ENCODE measurements around the gene OR2C1. TPM values are rescaled to one million over a fixed set of nuclear protein-coding genes. Genes with fewer than 3 reads are reported as not detected.

The OR2C1 gene
- not detected in 2 replicates for total RNA-seq (2014; rRNA removed; shearing (Covaris generic))

DNA sequence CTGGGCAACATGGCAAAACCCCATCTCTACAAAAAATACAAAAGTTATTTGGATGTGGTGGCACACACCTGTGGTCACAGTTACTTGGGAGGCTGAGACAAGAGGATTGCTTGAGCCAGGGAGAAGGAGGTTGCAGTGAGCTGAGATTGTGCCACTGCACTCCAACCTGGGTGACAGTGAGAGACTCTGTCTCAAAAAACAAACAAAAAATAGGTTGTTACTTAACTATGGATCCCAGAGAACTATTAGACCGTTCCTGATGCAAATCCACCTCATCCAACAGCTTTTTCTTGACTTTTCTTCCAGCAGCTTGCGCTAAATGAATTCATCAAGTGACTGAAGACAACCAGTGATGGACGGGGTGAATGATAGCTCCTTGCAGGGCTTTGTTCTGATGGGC lies at the start of gene OR2C1:
TSS of gene OR2C1 (plus strand) at position 301 of the 400 bp plus-strand sequence. CDS start at position 353, 52 bp downstream.
- no peak for DNase-seq (ENCODE audit: low read depth)

DNA sequence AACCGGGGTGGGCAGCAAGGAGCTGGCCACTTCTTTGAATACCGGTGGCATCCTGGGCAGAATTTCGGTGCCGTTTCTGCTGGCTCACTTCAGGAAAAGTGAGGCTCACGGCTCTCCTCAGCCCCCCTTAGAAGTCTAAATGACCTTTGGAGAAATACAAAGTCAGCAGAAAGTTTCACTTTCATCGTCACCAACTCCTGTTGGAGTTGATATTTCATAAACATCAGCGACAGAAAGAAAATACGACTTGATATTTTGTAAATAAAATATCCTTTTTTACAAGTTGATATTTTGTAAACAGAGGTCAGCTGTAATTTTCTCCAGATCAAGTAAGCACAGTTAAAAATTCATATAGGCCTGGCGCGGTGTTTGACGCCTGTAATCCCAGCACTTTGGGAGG lies 49.6 kb upstream of the OR2C1 start:
- no peak for DNase-seq (ENCODE audit: low read depth)

DNA sequence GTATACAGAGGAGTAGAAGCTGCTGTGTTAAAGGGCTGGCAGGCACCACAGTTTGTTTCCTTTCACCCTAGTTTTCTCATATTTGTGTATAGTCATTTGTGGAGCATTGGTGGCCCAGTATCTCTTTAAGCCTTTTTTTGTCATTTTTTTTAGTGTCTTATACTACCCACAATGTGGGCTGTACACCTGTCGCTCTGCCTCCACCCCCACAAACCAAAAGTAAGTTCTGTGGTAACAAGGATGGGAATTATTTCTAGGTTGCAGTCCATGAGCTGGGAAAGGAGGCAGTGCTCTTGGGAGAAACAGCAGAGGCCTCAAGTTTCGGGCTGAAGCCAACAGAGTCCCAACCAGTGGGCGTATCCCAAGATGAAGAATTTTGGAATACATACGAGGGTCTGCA lies 44.2 kb upstream of the OR2C1 start:
- no peak for DNase-seq (ENCODE audit: low read depth)

DNA sequence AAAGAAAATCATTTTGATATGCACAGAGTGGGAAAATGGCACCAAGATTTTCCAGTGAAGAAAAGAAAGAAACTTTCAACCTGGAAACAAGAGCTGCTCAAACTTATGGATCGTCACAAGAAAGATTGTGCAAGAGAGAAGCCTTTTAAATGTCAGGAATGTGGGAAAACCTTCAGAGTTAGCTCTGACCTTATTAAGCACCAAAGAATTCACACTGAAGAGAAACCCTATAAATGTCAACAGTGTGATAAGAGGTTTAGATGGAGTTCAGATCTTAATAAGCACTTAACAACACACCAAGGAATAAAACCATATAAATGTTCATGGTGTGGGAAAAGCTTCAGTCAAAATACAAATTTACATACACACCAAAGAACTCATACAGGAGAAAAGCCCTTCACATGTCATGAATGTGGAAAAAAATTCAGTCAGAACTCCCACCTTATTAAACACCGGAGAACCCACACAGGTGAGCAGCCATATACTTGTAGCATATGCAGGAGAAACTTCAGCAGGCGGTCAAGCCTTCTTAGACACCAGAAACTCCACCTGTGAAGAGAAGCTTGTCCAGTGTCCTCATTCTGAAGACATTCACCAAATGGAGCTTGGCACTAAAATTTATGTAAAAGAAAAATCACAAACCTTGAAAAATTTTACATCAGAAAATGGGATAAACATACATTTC lies 38.2 kb upstream of the OR2C1 start:
- peak; percentile 8 for DNase-seq (ENCODE audit: low read depth)

DNA sequence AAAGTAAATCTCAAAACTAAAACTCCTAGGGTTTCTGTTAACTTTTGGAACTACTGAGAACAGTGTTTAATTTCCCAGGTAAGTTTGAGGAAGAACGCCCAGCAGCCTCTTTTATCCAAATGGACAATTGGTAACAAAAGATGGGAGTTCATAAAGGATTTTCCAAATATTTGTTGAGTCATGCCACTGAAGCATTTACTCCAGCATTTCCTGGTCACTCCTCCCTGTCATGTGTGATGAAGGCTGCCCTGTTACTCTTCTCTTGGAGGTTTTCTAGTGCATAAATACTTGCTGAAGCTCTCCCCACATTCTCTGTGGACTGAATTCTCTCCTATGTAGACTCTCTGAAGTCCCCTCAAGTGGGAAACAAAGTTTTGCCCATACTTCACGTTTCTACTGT lies 33.9 kb upstream of the OR2C1 start:
- no peak for DNase-seq (ENCODE audit: low read depth)

DNA sequence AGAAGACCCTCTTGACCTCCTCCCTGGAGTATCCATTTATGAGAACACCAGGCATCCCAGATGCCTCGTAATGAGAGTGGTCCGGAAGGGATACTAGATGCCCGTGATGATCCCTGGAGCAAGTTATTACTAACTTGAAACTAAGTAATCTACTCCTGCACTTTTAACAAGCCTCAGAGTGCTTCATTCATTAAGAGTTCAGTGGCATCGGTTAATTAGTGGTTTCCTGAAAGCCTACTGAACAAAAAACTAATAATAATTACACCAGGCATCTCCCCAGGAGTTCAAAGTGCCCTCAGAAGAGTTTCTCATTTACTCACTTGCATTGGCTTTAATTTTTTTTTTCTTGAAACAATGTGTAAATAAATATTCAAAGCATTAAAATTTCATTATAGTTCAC lies 28.2 kb upstream of the OR2C1 start:
- no peak for DNase-seq (ENCODE audit: low read depth)

DNA sequence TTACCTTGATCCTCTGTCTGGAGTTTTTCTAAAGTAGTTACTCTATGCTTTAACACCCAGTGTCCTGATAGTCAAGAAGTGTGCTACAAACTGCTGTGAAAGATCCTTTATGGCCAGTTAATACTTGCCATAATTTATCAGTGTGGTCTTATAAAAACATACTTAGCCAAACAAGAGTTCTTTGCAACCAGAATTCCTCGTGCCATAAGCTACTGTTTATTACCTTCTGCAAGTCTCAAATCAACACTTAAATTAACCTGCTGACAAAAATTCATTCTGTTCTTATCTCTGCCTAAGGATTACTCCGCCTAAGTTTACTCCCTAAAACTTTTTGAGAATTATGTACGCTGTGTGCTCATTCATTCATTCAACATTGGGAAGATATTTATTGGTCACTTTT lies 27.6 kb upstream of the OR2C1 start:
- no peak for DNase-seq (ENCODE audit: low read depth)

DNA sequence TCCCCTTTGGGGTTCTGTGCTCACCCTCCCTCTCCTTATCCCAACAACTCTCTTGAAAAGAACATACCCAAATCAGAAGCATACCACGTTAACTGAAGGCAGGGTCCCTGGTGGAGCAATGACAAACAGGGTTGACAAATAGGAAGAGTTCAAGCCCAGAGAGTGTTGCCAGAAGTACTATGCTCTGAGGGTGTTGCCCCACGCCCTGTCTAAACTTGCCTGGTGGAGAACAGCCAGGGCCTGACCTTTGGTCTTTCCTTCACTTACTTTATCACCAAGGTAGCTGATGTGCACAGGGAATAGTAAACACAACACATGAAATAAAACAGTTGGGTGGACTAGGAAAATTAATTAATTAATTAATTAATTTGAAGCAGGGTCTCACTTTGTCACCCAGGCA lies 27.0 kb upstream of the OR2C1 start:
- DNase-seq (ENCODE audit: low read depth), result no peak

DNA sequence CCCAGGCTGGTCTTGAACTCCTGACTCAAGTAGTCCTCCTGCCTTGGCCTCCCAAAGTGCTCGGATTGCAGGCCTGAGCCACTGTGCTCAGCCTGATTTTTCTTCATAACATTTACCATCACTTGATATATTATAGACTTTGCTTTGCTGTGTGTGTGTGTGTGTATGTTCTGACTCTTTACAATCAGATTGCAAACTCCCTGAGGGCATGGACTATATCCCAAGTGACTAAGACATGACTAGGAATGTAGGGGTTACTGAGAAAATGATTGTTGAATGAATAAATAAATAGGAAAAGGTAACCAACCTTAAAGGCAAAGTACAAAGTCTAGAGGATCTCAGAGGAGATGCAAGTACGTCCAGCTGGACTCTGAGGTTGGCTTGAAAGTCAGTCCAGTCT lies 9.6 kb upstream of the OR2C1 start:
- no peak for DNase-seq (ENCODE audit: low read depth)

DNA sequence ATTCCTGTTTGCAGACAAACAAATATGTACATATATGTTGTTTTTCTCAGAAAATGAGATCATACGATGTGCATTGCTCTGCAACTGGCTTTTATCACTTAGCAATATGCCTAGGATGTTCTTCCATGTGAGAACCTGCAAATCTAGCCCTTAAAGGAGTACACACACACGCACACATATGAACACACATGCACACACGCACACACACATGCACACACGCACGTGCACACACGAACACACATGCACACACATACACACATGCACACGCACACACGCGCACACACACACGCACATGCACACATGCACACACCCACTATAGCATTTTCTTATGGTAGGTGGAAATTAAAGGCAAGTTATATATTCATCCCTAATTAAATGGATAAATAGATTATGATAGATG lies 8.1 kb upstream of the OR2C1 start:
- no peak for DNase-seq (ENCODE audit: low read depth)

DNA sequence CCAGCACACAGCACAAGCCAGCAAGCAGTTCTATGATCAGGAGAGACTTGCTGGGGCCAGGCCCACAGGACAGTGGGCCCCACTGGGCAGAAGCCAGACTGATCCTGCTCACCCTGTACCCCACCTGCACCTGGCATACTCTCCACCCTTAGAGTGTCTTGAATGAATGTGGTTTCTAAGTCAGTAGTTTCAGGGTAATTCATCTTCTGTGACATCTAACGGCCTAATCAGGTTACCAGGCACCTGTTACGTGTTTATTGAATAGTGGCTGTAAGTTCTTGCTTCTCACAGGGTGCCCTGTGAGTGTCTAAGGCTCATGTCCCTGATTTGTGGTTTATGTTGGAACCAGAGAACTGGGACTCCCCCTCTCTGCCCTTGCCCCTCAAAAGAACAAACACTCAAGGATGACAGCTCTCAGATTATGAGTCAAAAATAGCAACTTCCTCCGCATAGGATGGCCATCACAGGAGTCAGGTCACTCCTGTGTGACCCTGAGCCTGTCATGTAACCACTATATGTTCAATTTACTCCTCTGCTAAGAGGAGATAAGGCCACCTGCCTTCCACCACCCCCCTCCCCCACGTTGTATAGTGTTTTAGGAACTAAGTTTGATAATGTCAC lies 7.0 kb upstream of the OR2C1 start:
- no peak for DNase-seq (ENCODE audit: low read depth)

DNA sequence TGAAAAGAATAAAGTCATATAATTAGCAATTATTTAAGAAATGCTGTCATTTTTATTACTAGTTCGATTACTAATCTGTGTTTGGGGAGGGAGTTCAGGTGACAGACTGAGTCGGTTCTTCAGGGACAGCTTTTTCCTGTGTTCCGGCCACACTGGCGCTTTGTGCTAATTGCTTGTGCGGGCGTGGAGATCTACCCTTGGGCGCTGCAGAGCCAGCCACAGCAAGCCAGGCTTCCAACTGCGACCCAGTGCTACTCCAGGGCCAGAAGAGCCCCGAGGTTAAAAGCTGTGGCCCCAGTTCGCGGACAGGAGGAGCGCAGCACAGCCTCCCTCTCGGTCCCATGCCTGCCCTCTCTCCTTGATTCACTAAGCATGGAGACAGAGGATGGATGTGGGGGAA lies 6.5 kb upstream of the OR2C1 start:
- DNase-seq (ENCODE audit: low read depth), result no peak

DNA sequence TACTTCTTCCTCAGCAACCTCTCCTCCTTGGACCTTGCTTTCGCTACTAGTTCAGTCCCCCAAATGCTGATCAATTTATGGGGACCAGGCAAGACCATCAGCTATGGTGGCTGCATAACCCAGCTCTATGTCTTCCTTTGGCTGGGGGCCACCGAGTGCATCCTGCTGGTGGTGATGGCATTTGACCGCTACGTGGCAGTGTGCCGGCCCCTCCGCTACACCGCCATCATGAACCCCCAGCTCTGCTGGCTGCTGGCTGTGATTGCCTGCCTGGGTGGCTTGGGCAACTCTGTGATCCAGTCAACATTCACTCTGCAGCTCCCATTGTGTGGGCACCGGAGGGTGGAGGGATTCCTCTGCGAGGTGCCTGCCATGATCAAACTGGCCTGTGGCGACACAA lies 429 bp downstream of the OR2C1 start:
- no peak for DNase-seq (ENCODE audit: low read depth)

DNA sequence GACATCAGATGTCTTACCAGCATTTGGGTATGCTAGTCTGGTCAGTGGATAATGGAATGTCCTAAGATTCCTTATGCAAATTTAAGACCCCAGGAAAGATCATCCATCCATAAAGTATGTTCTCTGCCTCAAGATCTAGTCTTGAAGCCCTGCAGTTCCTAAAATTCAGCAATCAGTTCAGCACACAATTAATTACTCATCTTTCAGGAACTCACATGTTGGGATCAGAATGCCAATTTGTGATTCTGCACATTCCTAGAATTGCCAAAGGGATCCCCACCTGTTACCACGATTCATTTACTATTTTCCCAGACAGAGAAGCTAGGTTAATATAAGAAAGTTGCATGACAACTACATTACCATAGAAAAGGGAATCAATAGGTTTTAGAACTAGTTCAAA lies 3.2 kb downstream of the OR2C1 start:
- no peak for DNase-seq (ENCODE audit: low read depth)

DNA sequence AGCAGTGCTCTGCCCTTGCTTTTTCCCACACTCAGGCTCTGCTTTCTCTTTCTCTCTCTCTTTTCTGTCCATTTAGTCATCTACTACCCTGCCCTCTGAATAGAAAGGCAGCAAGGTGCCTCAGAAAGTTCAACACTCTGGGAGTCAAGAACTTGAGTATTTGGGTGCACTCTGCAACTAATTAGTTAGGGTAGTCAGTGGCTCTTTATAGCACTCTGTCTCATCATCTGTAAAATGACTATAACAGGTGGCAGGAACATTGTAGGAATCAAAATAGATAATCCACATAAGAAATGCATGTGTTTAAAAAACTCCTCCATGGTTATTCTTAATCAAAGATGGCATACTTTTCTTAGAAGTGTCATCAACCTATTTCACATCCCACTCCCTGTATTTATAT lies 7.2 kb downstream of the OR2C1 start:
- DNase-seq (ENCODE audit: low read depth), result no peak

DNA sequence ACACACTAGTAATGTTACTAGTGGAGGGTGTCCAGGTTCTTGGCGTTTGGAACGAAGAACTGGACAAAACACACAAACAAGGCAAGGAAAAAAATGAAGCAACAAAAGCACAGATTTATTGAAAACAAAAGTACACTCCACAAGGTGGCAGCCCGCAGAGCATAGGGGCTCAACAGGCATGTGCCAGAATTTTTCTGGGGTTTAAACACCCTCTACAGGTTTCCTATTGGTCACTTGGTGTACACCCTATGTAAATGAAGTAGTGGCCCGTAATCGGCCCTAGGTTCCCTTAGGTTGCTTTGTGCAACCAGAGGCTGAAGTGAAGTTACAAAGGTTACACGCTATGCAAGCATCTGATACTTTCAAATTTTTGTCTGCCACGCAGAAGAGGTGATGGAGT lies 8.1 kb downstream of the OR2C1 start:
- DNase-seq (ENCODE audit: low read depth), result no peak

DNA sequence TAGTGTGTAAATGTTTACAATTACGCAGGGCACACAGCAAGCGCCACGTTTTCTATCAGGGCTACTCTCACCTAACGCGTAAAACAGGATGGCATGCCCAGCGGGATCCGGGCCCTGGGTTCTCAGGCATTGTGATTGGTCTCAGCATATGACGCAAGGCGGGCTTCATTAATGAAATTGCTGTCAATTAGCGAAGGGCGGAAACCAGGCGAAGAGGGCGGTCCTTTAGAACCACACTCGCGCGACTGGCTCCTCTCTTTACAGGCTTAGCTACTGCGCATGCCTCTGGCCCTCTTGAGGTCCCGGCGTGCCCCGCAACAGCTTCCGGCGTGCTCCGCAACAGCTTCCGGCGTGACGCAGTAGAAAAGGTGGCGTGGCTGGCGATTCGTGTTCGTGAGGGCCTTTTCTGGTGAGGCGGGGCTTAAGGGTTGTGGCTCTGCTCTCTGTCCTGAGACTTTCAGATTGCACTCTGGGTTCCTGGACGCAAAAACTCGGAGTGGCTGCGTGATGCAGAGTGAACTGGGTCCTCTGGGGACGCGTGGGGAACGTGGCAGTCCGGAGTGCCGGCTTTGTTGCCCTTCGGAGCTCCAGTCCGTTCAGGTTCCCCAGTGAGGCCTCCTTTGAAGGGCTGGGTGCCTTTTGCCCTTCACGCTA lies 9.2 kb downstream of the OR2C1 start:
- peak; percentile 94 for DNase-seq (ENCODE audit: low read depth)

DNA sequence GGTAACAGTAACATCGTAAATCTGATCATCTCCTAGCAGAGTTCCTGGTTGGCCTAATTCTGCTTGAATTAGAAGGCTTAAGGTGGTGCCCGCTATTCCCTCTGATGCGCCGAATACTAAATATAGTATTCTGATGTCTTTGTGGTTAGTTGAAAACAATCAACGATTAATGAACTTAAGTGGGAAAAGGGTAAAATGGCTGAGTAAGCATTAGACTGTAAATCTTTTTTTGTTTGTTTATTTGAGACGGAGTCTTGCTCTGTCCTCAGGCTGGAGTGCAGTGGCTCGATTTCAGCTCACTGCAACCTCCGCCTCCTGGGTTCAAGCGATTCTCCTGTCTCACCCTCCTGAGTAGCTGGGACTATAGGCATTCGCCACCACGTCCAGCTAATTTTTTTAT lies 13.4 kb downstream of the OR2C1 start:
- no peak for DNase-seq (ENCODE audit: low read depth)

DNA sequence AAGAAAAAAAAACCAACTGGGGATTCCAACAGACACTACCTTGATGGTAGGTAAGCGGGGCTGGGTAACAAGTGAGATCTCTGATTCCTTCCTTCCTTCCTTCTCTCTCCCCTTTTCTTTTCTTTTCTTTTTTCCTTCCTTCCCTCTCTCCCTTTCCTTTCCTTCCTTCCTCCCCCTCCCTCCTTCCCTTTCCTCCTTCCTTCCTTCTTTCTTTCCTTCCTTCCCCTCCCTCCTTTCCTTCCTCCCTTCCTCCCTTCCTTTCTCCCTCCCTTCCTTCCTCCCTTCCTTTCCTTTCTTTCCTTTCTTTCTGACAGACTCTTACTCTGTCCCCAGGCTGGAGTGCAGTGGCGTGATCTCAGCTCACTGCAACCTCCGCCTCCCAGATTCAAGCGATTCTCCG lies 20.0 kb downstream of the OR2C1 start:
- DNase-seq (ENCODE audit: low read depth), result no peak

DNA sequence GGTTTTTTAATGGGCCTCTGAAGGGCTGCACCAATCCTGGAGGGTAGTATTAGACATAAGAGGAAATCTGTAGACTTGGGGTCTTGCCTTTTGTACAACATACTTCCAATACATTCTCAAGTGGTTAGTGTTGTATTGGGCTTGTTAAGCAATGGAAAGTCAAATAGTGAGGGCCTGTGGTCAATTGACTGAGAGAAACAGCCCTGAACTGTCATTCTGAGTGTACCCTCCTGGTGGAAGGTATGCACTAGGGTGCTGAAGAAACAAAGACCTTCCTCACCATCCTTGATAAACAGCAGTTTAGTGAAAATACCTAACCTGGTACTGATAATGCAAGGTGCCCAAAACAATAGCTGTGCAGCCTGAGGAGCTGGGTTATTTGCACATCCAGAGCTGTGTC lies 22.2 kb downstream of the OR2C1 start:
- no peak for DNase-seq (ENCODE audit: low read depth)

DNA sequence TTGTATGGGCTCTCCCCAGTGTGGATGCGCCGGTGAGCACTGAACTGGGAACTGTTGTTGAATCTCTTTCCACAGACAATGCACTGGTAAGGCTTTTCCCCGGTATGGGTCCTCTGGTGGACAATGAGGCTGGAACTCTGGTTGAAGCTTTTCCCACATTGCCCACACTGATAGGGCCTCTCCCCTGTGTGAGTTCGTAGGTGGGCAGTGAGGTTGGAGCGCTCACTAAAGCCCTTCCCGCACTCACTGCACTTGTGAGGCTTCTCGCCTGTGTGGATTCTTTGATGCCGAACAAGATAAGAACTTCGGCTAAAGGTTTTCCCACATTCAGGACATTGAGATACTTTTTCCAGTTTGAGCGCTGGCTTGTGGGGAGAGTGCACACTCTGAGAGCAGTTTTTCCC lies 27.4 kb downstream of the OR2C1 start:
- no peak for DNase-seq (ENCODE audit: low read depth)

DNA sequence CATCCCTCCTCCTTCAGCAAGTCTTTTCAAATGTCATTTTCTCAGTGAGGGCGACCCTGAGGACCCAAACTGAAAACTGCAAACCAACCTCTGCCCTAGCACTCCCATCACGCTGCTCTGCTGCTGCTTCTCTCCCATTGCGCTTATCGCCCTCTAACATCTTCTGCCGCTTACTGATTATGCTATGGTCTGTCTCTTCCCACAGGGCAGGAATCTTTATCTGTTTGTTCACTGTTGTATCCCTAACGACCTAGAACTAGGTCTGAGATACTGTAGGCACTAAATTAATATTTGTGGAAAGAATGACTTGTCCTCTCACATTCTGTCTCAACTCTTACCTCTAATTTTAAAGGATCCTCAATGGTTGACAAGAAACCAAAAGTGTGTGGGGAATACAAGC lies 32.6 kb downstream of the OR2C1 start:
- no peak for DNase-seq (ENCODE audit: low read depth)

DNA sequence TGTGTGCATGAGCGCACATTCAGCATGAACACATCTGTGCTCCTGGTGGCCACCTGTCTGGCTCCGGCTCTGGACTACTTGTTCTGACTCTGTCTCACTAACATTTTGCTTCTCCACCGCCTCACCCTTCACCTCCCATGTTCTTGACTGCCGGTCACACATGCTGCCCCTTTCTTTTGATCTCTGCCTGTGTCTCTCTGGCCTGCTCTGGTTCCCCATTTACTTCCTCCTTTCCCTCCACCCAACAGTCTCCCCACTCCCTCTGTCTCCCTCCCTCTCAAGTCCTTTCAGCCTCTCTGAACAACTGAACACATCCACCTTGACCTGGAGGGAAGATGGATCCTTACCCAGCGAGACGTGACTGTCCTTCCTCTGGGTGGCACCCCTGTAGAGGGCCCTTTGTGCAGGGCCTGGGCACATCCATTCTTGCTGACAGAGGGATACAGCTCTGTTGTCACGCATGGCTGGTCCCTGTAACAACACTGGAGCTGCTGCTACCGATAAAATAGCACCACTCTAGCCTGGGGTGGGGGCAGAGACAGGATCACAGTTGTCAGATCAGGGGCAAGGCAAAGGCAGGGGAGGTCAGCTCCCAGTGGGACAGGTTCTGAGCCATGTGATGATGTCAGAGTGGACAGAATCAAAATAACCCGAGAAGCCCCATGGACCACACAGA lies 34.1 kb downstream of the OR2C1 start:
- no peak for DNase-seq (ENCODE audit: low read depth)

Measured in RPMI7951 (cell line).